GM13977 (cell line): ENCODE measurements around the gene PRKCZ.
"Not testable (repeated sequence)": the region's sequence is repeated elsewhere in the genome, so short reads cannot be mapped to it uniquely, and the experiment has no call there.

ENCODE experiments used
- DNase-seq: peaks from one replicate; pipeline ENCODE4 v3.0.0; 2012; ENCODE audit warnings: low spot score
- CTCF ChIP-seq: IDR thresholded peaks from 2 replicates; pipeline ENCODE4 v1.5.1; 2012; ENCODE audit warnings: mild to moderate bottlenecking, control low read depth; ENCODE audit not compliant: insufficient read depth; ENCODE audit errors: extremely low read depth, missing control alignments
- in situ Hi-C: fragments of 300-500 bp; cut with MboI; formaldehyde crosslinking; loops from one replicate; pipeline ENCODE4 v1.12.0; 2022; ENCODE audit warnings: low sequenced_read_pairs, low pct_unique_long_range_greater_than_20kb, mixed read lengths, inconsistent platforms; ENCODE audit not compliant: unreplicated experiment

The PRKCZ gene

GRCh38 chr1:2111674-2112035 lies 61.4 kb downstream of the PRKCZ start:
- TF ChIP-seq CTCF = no peak
- in situ Hi-C loops = no loop called here
- no peak for DNase-seq

GRCh38 chr1:2112280-2112701 lies 62.1 kb downstream of the PRKCZ start:
- in situ Hi-C loops = no loop called here
- no peak for TF ChIP-seq CTCF
- DNase-seq = peak; percentile 82

- TF ChIP-seq CTCF = no peak
- no peak for DNase-seq
- in situ Hi-C loops = no loop called here
Measured at GRCh38 chr1:2113620-2114135, 63.5 kb downstream of the PRKCZ start.

GRCh38 chr1:2114635-2115007 lies 64.4 kb downstream of the PRKCZ start:
- in situ Hi-C loops, DNase-seq: not testable (repeated sequence)

- in situ Hi-C loops = no loop called here
- no peak for TF ChIP-seq CTCF
- DNase-seq = no peak
Measured at GRCh38 chr1:2115008-2115641, 64.9 kb downstream of the PRKCZ start.

- TF ChIP-seq CTCF = no peak
- in situ Hi-C loops = no loop called here
- DNase-seq = no peak
Measured at GRCh38 chr1:2115702-2116341, 65.6 kb downstream of the PRKCZ start.

GRCh38 chr1:2119886-2120285 lies 69.7 kb downstream of the PRKCZ start:
- DNase-seq = no peak
- in situ Hi-C loops = no loop called here
- TF ChIP-seq CTCF = no peak
